GM23338 (cell line): Measurements from ENCODE around the gene HDAC8. TPM values are rescaled to one million over a fixed set of nuclear protein-coding genes. Genes with fewer than 3 reads are reported as not detected.
A peak's percentile ranks its signal among the peaks of the same experiment; 100 is the strongest.

Source experiments
- ATAC-seq: fragments of 200-7000 bp; cut with Tn5 transposase; 3 replicates; pipeline ENCODE4 v1.9.1; 2020
- DNase-seq: peaks from one replicate; pipeline ENCODE4 v3.0.0-alpha.2; 2015; ENCODE audit warnings: low spot score
- H2AFZ ChIP-seq: fragments of 200-600 bp; sonication (generic); 2 replicates; pipeline ENCODE4 v1.8.0; 2016; ENCODE audit warnings: antibody characterized with exemption, mild to moderate bottlenecking, moderate library complexity
- H3F3A ChIP-seq: fragments of 200-600 bp; sonication (generic); replicated peaks from 2 replicates; pipeline ENCODE4 v1.8.0; 2017; ENCODE audit warnings: antibody characterized with exemption, mixed run types, low read depth
- H3K27ac ChIP-seq: fragments of 200-600 bp; sonication (generic); 2 replicates; pipeline ENCODE4 v1.6.1; 2016; ENCODE audit warnings: low read depth
- H3K27me3 ChIP-seq: fragments of 200-600 bp; sonication (generic); 2 replicates; pipeline ENCODE4 v1.8.0; 2016; ENCODE audit warnings: mild to moderate bottlenecking, mixed run types, moderate library complexity; ENCODE audit not compliant: insufficient read depth
- H3K36me3 ChIP-seq: fragments of 200-600 bp; sonication (generic); 2 replicates; pipeline ENCODE4 v1.8.0; 2016; ENCODE audit warnings: mild to moderate bottlenecking; ENCODE audit not compliant: insufficient read depth
- H3K4me1 ChIP-seq: fragments of 200-600 bp; sonication (generic); 2 replicates; pipeline ENCODE4 v1.8.0; 2016; ENCODE audit warnings: mild to moderate bottlenecking, moderate library complexity; ENCODE audit not compliant: insufficient read depth
- H3K4me2 ChIP-seq: fragments of 200-600 bp; sonication (generic); 2 replicates; pipeline ENCODE4 v1.7.1; 2017; ENCODE audit warnings: mixed run types
- H3K4me3 ChIP-seq: fragments of 200-600 bp; sonication (generic); 2 replicates; pipeline ENCODE4 v1.6.1; 2016; ENCODE audit warnings: mixed run types
- H3K79me2 ChIP-seq: fragments of 200-600 bp; sonication (generic); replicated peaks from 2 replicates; pipeline ENCODE4 v1.8.0; 2017; ENCODE audit warnings: mild to moderate bottlenecking; ENCODE audit not compliant: insufficient read depth
- H3K9me2 ChIP-seq: fragments of 200-600 bp; sonication (generic); 2 replicates; pipeline ENCODE4 v1.8.0; 2017; ENCODE audit not compliant: insufficient read depth
- H4K20me1 ChIP-seq: fragments of 200-600 bp; sonication (generic); replicated peaks from 2 replicates; pipeline ENCODE4 v1.8.0; 2017; ENCODE audit warnings: mild to moderate bottlenecking; ENCODE audit not compliant: insufficient read depth
- H3K27ac Mint-ChIP-seq: 2 replicates; pipeline ENCODE4 v1.8.0; 2020; ENCODE audit warnings: inconsistent platforms, mild to moderate bottlenecking, moderate library complexity, mixed read lengths
- H3K27me3 Mint-ChIP-seq: 3 replicates; pipeline ENCODE4 v1.8.0; 2022; ENCODE audit warnings: low read depth, mild to moderate bottlenecking, moderate library complexity, mixed read lengths, inconsistent platforms; ENCODE audit not compliant: insufficient read depth, poor library complexity
- H3K36me3 Mint-ChIP-seq: 3 replicates; pipeline ENCODE4 v1.8.0; 2021; ENCODE audit warnings: low read depth, mild to moderate bottlenecking, inconsistent platforms, moderate library complexity, mixed read lengths
- H3K4me1 Mint-ChIP-seq: 3 replicates; pipeline ENCODE4 v1.8.0; 2020; ENCODE audit warnings: mild to moderate bottlenecking, inconsistent platforms, mixed read lengths
- H3K4me3 Mint-ChIP-seq: 3 replicates; pipeline ENCODE4 v1.8.0; 2021; ENCODE audit warnings: moderate library complexity, mild to moderate bottlenecking, inconsistent platforms, mixed read lengths
- H3K9me3 Mint-ChIP-seq: 3 replicates; pipeline ENCODE4 v1.8.0; 2020; ENCODE audit warnings: moderate library complexity, mild to moderate bottlenecking, inconsistent platforms, mixed read lengths
- CREB1 ChIP-seq: fragments of 250-450 bp; sonication (Bioruptor Pico); IDR thresholded peaks from 2 replicates; pipeline ENCODE4 v1.5.0; 2020; ENCODE audit warnings: low read depth, mild to moderate bottlenecking, moderate library complexity
- CTCF ChIP-seq, 2 experiments: fragments of 200-600 bp in 1 of 2; sonication (generic) in 1 of 2; conservative IDR thresholded peaks; 2 replicates each; pipeline versions ENCODE4 v1.5.1 to v1.6.1; 2016 to 2017; ENCODE audit warnings: antibody characterized with exemption in 2 of 2, low read depth in 2 of 2, mild to moderate bottlenecking in 2 of 2, moderate library complexity in 1 of 2
- ETS1 ChIP-seq: IDR thresholded peaks from 2 replicates; pipeline ENCODE4 v1.6.1; 2016; ENCODE audit warnings: antibody characterized with exemption
- EZH2 ChIP-seq: fragments of 200-600 bp; sonication (generic); IDR thresholded peaks from one replicate; pipeline ENCODE4 v1.8.0; 2017; ENCODE audit warnings: antibody characterized with exemption, mild to moderate bottlenecking, low read depth; ENCODE audit not compliant: unreplicated experiment
- JUNB ChIP-seq: IDR thresholded peaks from one replicate; pipeline ENCODE4 v1.6.1; 2016; ENCODE audit warnings: antibody characterized with exemption; ENCODE audit not compliant: unreplicated experiment
- NANOG ChIP-seq: IDR thresholded peaks from 2 replicates; pipeline ENCODE4 v1.6.1; 2016; ENCODE audit warnings: antibody characterized with exemption, borderline replicate concordance
- POLR2AphosphoS5 ChIP-seq: IDR thresholded peaks from 2 replicates; pipeline ENCODE4 v1.6.1; 2016; ENCODE audit warnings: antibody characterized with exemption, low read depth
- ZNF331 ChIP-seq: fragments of 250-450 bp; sonication (Bioruptor Pico); IDR thresholded peaks from 2 replicates; pipeline ENCODE4 v1.5.0; 2020; ENCODE audit warnings: low read depth, mild to moderate bottlenecking, moderate library complexity
- ZNF462 ChIP-seq: fragments of 250-450 bp; sonication (Bioruptor Pico); IDR thresholded peaks from 2 replicates; pipeline ENCODE4 v1.5.0; 2020; ENCODE audit warnings: mild to moderate bottlenecking, moderate library complexity
- polyA plus RNA-seq: library from polyadenylated mRNA; unstranded; fragments of >200 nt; fragmentation: Nextera tagmentation; extraction: Ambion mirVana; gene quantifications from 2 replicates; pipeline ENCODE4 v1.2.1, GENCODE V29; 2016
- total RNA-seq: library from RNA; depleted of rRNA; stranded (reverse); fragments of >200 nt; shearing (Covaris generic); gene quantifications from 2 replicates; pipeline ENCODE4 v1.2.3, GENCODE V29; 2014

The HDAC8 gene
- total and polyA plus RNA-seq, 2 experiments from 2014 or later = 21.6 to 28.7 TPM

DNA sequence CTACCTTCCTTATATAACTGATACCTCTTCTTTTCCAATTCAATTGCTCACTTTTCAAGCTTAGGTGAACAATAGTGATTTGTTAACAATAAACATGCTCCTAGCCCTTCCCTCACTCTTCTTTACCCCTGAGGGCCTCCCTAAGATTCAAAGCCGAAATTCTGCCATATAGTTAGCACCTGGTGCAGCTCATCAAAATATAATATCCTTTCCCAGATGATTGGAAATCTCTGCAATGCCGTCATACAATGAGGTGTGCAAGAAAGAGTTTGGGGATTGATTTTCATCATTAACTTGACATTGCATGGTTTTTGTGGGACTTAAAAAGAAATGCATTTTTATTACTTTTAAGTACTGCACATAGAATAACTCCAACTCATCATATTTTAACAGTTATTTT is 95.3 kb downstream of the HDAC8 start (continued):
- no peak for TF ChIP-seq ETS1

GRCh38 chrX:72475952-72476668 is 96.5 kb downstream of the HDAC8 start:
- no peaks in the 10 kb centered on the region; the same call in 2 of the 3 replicates for H3K9me3 Mint-ChIP-seq
- Histone ChIP-seq H3K79me2 (no peaks in the 10 kb centered on the region), H3F3A (no peaks in the 10 kb centered on the region), H3K4me3 (no peak overlapping the region), H3K36me3 (no peaks in the 10 kb centered on the region), H4K20me1 (no peaks in the 10 kb centered on the region), H3K4me2 (no peak overlapping the region), H3K9me2 (no peaks in the 10 kb centered on the region), H3K27me3 (no peaks in the 10 kb centered on the region), H2AFZ (no peak overlapping the region), H3K27ac (no peak overlapping the region), H3K4me1 (peaks cover 3% of the 10 kb centered on the region)
- H3K4me3 Mint-ChIP-seq = no peak overlapping the region
- no peaks in the 10 kb centered on the region for H3K36me3 Mint-ChIP-seq
- TF ChIP-seq ZNF462 (CRISPR knock-in tag) (no peak), CTCF (conservative IDR thresholded peaks at IDR 0.05; ENCODE audit: low read depth in 2 of 2) (no peak), NANOG (no peak), EZH2 (no peak), ZNF331 (CRISPR knock-in tag) (no peak), JUNB (no peak), ETS1 (no peak), POLR2AphosphoS5 (no peak), CREB1 (CRISPR knock-in tag) (no peak)
- ATAC-seq (no peak), DNase-seq (no peak)
- peak overlapping the region; percentile 74 for H3K27ac Mint-ChIP-seq
- peaks cover 43% of the 10 kb centered on the region for H3K4me1 Mint-ChIP-seq
- H3K27me3 Mint-ChIP-seq = no peaks in the 10 kb centered on the region
